ENCODE results near the gene MSL1.

MSL1 gene

GRCh38 chr17:40121181-40122135 is at the start of gene MSL1:
Gene MSL1, plus strand, starts transcription at chr17:40121971. Its CDS starts 642 bp downstream, at chr17:40122613.
- DNase-seq = peak; percentile 46

- peak; percentile 88 for DNase-seq
Observed at GRCh38 chr17:40072040-40072734, 49.6 kb upstream of the MSL1 start.

- no peak for DNase-seq
Observed at GRCh38 chr17:40072735-40073346, 48.9 kb upstream of the MSL1 start.

GRCh38 chr17:40073454-40074174 is 48.2 kb upstream of the MSL1 start:
- DNase-seq = no peak

- no peak for DNase-seq
Observed at GRCh38 chr17:40074175-40074512, 47.6 kb upstream of the MSL1 start.

- no peak for DNase-seq
Observed at GRCh38 chr17:40074871-40075200, 46.9 kb upstream of the MSL1 start.

GRCh38 chr17:40075201-40075941 is 46.4 kb upstream of the MSL1 start:
- peak; percentile 87 for DNase-seq

GRCh38 chr17:40075942-40076498 is 45.8 kb upstream of the MSL1 start:
- DNase-seq = no peak

GRCh38 chr17:40076591-40076990 is 45.2 kb upstream of the MSL1 start:
- DNase-seq = no peak

GRCh38 chr17:40079545-40079944 is 42.2 kb upstream of the MSL1 start:
- no peak for DNase-seq

- DNase-seq = no peak
Observed at GRCh38 chr17:40084477-40084876, 37.3 kb upstream of the MSL1 start.

GRCh38 chr17:40086150-40087044 is 35.4 kb upstream of the MSL1 start:
- DNase-seq = peak; percentile 23

- no peak for DNase-seq
Observed at GRCh38 chr17:40087049-40087794, 34.5 kb upstream of the MSL1 start.

- DNase-seq = no peak
Observed at GRCh38 chr17:40087903-40088718, 33.7 kb upstream of the MSL1 start.

- no peak for DNase-seq
Observed at GRCh38 chr17:40089077-40089895, 32.5 kb upstream of the MSL1 start.

GRCh38 chr17:40090237-40091119 is 31.3 kb upstream of the MSL1 start:
- DNase-seq = no peak

- no peak for DNase-seq
Observed at GRCh38 chr17:40091691-40092397, 29.9 kb upstream of the MSL1 start.
